ENCODE data around the gene SGIP1.
A peak's percentile ranks its signal among the peaks of the same experiment; 100 is the strongest.
"Not testable (repeated sequence)": the region's sequence is repeated elsewhere in the genome, so short reads cannot be mapped to it uniquely, and the experiment has no call there.

Gene SGIP1

DNA sequence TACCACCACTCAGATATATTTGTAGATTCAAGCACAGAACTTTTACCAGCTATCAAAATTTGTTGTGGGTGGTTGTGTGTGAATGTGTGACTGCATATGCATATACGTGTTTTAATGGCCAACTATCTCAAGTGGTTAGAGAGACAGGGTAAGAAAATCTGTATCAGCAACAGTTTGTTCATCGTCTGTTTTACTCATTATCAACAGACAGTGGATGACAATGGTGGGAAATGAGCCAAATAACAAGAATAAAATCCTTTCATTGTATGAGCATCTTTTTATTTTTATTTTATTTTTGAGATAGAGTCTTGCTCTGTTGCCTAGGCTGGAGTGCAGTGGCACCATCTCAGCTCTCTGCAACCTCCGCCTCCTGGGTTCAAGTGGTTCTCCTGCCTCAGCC lies 195.6 kb downstream of the SGIP1 start:
- no peak for DNase-seq (ENCODE audit: low read depth, low spot score)

DNA sequence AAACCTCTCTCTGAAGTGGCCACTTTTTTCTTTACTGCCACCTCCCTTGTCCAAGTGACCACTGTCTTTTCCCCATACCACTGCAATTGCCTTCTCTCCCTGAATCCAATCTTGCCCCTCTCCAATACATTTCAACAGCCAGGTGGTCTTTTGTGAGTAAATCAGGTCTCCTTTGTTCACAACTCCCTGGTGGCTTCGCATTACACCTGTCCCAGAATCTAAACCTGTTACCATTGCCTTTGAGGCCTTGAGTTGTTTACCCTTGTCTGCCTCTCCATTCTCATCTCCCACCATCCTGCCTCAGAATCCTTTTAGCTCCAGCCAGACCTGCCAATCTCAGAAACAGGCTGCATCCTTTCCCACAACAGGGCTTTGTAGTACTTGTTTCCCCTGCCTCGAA lies 196.5 kb downstream of the SGIP1 start:
- peak; percentile 13 for DNase-seq (ENCODE audit: low read depth, low spot score)

DNA sequence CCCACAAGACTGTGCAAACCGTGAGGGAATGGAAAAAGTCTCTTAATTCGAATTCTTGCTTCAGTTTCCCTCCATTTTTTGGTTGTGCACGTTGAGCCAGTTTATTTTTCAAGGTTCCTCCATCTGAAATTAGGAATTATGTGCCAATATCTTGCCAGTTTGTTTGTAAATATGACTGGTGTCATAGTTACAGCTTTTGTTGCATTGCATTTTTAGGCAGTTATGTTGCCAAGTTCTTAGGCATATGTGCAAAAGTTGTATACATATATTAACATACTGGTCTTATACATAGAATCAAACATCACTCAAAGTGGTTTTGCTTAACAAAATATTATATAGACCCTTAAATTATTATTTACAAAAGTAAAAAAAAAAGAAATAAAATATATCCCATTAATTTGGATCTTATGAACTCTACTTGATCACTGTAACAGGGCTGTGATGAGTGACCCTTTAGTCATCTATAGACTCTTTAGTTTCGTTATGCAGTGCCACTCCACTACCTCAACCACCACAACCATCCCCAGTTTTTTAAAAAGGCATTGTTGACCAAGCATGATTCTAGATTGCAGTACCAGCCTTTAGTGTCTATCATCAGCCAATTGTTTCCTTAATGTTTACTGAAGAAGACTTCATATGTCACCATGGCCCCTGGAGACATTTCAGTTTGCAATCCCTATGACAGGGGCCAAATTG lies 197.4 kb downstream of the SGIP1 start:
- DNase-seq (ENCODE audit: low read depth, low spot score) = no peak

DNA sequence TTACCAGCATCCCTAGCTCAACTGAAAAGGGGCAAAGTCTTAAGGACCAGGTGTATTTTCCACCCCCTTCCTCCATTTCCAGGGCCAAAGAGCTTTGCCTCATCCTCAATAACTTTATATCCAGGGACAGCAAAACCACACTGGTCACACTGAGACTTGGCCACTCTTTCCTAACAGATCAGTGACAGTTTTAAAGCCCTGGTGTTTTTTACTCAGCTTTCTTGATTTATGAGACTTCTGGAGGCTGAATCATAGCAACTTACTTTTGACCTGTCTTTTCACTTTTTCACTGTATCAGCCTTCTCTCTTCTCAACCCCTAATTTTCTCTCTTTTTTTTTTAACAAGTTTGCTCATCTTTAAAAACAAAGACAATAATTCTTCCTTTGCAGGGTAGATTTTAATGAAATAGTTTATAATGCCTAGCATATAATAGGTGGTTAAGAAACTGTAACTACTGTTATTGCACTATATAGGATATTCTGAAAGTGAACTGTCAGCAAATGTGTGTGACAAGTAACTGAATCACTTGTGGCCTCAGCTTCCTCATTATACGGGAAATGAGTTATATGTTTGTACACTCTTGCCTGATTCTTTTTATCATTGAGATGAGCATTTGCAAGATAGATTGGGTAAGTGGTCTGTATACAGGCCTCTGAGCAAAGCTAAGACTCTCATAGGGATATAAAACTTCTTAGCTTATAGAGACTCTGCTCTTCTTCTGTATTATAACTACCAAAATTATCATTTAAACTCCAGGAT lies 198.6 kb downstream of the SGIP1 start:
- no peak for DNase-seq (ENCODE audit: low read depth, low spot score)

DNA sequence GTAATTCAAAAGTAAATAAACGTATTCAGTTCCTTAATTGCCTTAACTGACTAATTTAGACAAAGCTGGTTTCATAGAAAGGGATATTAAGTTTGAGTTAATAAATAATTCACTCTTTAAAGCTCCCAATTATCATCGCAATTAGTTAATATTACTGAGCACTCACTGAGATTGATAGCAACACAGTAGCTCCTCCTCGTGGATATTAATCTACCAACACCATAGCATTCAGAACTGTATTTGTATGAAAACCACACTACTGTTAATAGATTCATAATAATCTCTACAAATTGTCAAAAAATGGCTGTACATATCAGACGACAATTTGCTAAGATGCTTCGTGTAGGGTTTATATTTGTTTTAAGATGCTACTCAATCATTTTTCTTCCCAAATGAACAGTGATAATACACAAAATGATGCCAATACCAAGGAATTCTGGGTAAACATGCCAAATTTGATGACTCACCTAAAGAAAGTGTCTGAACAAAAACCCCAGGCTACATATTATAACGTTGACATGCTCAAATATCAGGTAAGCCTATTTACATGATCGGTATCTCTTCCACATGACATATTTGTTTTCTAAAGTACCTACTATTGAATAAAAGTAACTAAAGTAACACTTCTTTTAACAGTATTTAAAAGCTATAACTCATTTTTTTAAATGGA lies 199.5 kb downstream of the SGIP1 start:
- no peak for DNase-seq (ENCODE audit: low read depth, low spot score)

DNA sequence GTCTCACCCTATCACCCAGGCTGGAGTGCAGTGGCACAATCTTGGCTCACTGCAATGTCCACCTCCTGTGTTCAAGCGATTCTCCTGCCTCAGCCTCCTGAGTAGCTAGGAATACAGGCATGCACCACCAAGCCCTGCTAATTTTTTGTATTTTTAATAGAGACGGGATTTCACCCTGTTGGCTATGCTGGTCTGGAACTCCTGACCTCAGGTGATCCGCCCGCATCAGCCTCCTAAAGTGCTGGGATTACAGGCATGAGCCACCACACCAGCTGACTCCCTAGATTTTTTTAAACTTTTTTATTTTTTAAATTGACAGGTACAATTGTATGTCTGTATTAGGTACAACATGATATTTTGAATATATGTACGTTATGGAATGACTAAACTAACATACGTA lies 200.6 kb downstream of the SGIP1 start:
- DNase-seq (ENCODE audit: low read depth, low spot score) = not testable (repeated sequence)

DNA sequence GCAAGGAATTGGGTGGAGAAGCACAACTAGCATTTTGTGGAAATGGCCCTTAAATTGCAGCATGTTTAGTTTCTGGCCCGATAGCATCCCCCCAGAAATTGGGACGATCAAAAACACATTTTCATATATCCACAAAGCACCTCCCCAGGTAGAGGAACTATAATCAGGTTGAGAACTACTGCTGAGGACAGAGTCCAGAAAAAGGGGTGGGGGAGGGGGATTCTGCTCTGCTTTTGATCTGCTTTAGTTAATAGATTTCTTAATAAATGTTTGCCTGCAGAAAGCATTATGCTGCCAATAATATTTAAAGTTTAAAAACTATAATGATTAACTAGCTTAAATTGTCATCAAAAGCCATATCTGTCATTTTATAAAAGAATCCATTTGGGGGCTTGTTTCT lies 203.9 kb downstream of the SGIP1 start:
- no peak for DNase-seq (ENCODE audit: low read depth, low spot score)

DNA sequence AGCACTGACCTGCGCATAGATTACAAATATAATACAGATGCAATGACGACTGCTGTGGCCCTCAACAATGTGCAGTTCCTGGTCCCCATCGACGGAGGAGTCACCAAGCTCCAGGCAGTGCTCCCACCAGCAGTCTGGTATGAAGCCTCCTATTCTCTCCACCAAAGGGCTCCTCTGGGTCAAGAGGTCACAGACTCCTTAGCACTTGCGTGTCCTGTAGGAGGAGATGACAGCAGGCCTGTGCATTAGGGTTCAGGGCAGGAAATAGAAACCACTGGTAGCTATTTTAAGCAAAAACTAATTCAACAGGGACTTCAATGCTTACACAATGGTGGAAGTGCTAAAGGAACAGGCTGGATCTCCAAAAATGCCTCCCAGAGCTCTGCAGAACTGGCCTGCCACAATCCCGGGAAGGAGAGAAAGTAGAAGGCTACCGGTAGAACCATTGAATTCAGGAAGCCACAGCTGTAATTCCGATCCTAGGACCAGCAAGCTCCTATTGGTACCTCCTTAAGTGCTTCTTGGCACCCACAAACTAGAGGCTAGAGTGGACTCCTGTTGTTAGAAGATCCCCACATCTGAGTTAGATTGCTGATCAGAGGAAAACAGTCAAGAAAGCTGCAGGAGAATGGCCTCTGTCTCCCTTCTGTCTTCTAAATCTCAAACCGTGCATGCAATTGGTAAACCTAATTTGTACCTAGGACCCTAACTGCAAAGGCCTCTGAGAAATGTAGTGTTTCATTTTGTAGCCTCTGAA lies 205.6 kb downstream of the SGIP1 start:
- no peak for DNase-seq (ENCODE audit: low read depth, low spot score)

DNA sequence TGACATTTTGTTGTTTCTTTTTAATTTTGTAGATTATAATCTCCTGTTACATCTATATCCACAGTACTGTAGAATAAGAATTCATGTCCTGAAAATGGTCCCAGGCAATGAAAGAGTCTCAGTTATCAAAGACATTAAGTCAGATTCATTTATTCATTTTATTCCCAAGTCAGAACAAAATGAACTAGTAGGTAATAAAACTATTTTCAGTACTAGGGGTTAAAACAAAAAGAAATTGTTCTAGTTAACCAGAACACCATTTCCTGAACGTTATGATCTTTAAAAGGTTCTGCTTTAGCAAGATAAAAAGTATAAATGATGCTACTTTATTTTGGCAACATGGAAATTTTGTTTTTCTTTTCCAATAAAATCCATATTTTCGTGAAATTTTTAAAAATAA lies 211.5 kb downstream of the SGIP1 start:
- DNase-seq (ENCODE audit: low read depth, low spot score) = no peak

DNA sequence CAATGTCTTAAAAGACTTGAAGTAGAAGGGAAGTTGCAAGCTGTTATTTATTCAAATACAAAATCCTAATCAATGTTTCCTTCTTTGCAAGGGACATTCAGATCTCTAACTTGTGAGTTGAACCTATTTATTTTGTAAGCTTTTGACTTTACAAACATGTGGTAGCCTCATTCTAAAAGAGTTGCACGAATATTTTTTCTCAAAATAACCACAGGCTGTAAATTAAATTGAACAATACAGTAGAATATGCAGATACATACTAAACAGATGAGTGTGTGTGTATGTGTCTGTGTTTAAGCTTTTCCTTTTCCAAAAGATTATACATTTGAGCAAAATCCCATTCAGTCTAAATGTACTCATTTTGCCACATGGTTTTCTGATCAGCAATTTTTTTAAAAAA lies 213.5 kb downstream of the SGIP1 start:
- DNase-seq (ENCODE audit: low read depth, low spot score) = no peak

DNA sequence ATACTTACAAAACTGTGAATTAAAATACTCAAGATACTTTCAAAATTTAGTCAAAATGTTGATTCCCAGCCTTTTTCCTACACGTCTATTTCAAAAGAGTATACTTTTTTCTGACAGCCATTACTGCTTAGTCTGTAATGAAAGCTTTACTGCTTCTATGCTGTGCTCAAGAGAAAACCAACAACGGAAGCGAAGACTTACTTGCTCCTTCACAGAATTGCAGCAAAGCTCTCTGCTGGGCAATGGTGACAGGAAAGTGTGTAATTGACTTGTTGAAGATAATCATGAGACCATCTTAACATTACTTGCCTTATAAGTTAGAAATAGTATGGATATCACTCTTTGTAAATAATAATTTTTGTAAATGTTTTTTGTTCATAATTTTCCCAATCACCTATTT lies 216.6 kb downstream of the SGIP1 start:
- no peak for DNase-seq (ENCODE audit: low read depth, low spot score)

DNA sequence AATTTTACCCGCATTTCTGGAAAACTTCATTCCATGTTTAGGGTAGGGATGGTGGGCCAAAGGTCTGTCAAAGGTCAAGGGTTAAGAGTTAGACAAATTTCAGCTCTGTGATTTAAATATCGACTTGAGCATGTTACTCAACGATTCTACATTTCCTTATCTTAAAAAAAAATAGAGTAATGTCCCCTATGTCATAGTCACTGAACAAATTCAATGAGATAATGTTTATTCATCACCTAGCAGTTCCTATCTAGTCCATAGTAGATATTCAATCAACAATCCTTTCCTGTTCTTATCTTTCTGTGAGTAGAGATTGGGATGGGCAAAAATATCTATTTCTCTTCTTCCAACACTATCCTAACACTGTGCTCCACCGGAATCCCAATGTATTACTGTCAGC lies 217.2 kb downstream of the SGIP1 start:
- DNase-seq (ENCODE audit: low read depth, low spot score) = no peak

DNA sequence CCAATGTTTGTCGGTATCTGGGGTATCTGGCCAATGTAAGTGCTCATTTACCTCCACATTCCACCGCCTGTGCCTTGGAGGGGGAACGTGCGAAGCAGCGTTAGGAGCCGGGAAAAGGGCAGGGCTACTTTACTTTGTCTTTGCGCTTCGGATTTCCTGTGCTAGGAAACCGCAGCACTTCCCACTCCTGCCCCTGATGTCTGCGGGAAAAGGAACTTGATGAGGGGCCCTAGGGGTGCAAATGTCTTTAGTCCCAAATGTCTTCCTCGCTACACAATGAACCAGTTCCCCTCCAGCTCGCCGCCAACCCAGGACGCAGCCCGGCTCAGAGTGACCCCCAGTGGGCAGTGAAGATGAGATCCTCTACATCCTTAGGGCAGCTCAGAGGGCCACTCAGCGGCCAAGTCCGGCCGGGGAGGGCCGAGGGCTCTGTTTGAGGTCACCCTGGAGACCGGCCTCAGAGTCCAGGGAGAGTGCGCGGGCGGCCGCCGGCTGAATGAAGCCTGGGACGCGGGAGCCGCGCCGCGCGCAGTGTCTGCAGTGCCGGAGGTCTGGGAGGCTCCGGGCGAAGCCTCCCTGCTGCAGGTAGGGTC lies 218.1 kb downstream of the SGIP1 start, which contains the start of gene DYNLT5:
TSS of gene DYNLT5 (plus strand) at position 460 of the 593 bp plus-strand sequence. CDS start 2,200 bp downstream, outside the sequence.
- peak; percentile 76 for DNase-seq (ENCODE audit: low read depth, low spot score)

DNA sequence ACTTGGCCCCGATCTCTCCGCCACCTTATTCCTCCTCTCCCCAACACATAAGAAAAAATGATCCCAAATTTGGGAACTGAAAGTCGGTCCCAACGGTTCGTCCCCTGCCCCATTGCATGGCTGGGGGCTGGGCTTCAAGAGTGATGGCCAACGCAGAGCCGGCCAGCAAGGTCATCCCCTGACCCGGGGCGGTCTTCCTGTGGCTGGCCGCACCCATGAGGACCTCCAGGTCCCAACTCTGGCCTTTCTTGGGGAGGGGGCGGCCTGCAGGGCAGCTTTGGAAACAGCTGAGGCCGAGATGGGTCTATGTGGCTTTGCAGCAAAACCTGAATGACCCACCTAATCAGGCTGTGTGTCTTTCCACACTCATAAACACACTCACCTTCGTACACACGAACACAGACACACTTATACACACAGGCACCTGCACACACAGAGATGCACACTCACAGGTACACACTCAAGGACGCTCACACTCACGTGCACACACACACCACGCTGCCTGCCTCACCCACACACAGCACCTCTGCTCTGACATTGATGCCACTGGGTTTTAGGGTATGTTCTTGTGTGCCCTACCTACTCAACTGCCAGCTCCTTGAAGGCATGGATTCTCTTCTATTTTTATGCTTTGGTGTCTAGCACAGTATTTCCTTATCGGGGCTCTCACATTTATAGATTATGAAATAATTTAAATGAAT lies 218.9 kb downstream of the SGIP1 start:
- no peak for DNase-seq (ENCODE audit: low read depth, low spot score)

DNA sequence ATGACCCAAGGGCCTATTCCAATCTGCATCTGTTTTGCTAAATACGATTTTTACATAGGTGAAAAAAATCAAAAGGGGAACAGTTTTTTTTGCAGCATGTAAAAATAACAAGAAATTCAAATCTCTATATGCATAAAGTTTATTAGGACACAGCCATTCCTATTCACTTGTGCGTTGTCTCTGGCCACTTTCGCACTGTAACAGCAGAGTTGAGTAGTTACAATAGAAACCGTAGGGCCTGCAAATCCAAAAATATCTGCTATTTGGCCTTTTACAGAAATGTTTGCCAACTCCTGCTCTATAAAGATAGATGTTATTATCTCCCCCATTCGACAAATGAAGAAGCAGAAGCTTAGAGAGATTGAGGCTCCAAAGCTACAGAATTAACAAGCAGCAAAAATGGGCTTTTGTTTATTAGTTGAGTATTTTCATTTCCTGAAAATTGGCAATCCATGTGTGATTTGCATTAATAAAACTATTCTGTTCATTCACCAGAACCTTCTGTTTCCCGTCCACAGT lies 223.8 kb downstream of the SGIP1 start:
- DNase-seq (ENCODE audit: low read depth, low spot score) = no peak

DNA sequence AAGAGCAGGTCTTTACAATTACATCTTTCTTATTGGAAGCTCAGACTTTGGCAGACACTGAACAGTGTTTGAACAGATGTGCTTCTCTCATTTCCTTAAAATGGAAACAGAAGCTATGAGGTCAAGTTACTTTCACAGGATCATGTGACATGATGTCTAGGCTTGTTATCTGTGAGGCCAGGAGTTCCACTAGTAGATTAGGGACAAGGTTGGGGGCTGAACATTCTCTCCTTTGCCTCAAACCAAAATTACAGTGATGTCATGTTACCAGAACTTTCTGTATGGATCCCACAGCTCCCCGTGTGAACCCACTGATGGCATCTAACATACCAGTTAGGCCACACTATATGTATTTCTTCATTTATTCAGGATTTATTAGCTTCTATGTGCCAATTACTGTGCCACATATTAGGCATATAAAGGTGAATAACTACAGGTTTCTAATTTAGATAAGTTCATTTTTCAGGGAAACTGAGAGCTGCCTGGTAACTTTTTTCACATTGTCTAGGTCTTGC lies 224.3 kb downstream of the SGIP1 start:
- no peak for DNase-seq (ENCODE audit: low read depth, low spot score)

DNA sequence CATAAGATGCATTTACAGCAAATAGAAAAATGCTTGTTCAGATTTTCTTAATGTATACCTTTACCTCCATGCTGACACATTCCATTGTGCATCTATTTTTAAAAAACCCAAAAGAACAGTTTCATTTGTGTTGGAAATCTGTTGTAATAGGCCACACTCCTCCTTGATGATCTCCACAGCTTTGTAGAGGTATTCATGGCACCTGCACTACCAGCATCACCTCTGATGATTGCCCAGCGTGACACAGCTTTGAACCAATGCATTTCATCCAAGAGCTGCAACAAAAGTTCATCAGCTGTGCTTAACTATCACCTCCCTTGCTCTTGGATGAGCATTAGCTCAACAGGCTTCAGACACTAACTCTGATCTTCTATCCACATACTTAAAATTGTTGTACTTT lies 226.6 kb downstream of the SGIP1 start:
- DNase-seq (ENCODE audit: low read depth, low spot score) = no peak

DNA sequence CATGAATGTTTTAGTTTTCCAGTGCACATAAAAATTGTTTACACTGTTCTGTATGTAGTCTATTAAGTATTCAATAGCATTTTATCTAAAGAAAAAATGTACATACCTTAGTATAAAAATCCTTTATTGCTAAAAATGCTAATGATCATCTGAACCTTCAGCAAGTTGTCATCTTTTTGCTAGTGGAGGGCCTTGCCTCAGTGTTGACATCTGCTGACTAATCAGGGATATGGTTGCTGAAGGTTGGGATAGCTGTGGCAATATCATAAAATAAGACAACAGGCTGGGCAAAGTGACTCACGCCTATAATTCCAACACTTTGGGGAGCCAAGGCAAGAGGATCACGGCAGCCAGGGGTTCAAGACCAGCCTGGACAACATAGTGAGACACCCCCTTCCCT lies 227.3 kb downstream of the SGIP1 start:
- no peak for DNase-seq (ENCODE audit: low read depth, low spot score)

DNA sequence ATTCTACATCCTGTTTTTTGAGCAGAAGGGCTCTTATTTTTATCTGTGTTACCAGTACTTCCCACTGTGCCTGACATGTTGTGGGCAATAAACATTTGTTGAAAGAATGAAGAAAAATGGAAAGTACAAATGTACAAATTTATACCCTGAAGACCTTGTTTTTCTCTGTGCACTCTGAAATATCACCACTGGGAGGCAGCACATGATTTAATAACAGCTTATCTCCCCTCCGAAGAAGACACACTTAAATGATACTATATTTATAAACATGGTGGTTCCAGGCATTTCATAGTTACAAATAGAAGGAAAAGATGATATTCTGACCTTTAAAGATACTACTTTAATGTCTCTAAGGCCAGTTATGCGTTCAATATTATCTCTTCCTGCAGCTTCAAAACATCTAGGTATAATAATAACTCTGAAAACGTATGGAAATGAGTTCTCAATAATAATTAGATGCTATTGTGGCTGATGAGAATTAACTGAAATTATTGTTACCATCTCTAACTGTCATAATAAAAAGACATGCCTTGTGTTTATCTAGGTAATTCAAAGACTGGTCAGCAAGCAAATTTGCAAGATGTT lies 231.1 kb downstream of the SGIP1 start:
- no peak for DNase-seq (ENCODE audit: low read depth, low spot score)

DNA sequence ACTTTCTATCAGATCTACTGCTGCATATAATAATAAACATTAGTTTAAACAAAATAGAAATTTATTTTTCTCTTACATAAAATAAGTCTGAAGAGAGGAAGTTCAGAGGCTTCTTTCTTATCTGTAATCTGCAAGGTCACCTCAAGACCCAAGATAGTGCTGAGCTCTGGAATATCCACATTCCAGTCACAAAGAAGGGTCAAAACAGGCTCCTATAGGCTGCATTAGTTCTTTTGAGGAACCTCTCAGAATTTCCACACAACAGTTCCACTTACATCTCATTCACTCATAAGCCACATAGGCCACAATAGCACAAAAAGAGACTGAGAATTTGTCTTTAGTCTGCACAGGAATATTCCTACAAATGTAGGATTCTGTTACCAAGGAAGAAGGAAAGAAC lies 233.7 kb downstream of the SGIP1 start:
- no peak for DNase-seq (ENCODE audit: low read depth, low spot score)
